GM21390 (cell line): ENCODE measurements around the gene DRC1.
"Not testable (repeated sequence)": the region's sequence is repeated elsewhere in the genome, so short reads cannot be mapped to it uniquely, and the experiment has no call there.

Experiments used
- ATAC-seq: cut with Tn5 transposase; IDR thresholded peaks from one replicate; pipeline ENCODE4 v1.9.1; 2021; ENCODE audit not compliant: unreplicated experiment

DRC1 gene

GRCh38 chr2:26462100-26462499 is 60.4 kb downstream of the DRC1 start:
- no peak for ATAC-seq

DNA sequence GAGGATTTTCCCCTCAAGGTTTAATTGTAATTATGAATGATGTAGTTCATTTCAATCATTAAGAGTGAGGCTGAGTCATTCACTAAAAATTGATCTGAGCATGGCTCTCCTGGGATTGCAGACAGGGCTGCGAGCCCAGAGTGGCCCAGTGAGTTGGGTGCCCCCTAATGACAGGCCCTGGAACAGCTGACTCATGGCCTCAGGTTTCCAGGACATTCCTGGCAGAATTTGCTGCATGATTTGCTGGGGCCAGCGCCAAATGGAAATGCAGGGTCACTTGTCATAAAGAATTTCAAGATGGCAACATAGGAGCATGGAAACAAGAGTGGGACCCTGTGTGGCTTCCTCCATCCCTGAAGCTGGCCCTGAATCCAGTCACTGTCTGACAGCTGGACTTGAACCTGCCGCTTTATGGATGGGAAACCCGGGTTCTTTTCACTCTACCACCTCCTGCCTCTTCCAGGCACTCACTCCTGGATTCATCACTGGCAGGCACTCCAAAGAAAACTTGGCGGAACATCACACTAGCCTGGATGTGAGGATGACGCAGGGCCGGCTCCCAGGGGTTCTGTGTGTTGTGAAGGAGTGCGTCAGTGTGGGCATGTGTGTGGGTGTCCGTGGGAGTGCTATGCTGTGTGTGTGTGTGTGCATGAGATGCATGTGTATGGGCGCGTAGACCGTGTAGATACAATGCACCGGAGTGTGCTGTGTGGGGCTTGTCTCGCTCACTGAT is 61.0 kb downstream of the DRC1 start:
- no peak for ATAC-seq

DNA sequence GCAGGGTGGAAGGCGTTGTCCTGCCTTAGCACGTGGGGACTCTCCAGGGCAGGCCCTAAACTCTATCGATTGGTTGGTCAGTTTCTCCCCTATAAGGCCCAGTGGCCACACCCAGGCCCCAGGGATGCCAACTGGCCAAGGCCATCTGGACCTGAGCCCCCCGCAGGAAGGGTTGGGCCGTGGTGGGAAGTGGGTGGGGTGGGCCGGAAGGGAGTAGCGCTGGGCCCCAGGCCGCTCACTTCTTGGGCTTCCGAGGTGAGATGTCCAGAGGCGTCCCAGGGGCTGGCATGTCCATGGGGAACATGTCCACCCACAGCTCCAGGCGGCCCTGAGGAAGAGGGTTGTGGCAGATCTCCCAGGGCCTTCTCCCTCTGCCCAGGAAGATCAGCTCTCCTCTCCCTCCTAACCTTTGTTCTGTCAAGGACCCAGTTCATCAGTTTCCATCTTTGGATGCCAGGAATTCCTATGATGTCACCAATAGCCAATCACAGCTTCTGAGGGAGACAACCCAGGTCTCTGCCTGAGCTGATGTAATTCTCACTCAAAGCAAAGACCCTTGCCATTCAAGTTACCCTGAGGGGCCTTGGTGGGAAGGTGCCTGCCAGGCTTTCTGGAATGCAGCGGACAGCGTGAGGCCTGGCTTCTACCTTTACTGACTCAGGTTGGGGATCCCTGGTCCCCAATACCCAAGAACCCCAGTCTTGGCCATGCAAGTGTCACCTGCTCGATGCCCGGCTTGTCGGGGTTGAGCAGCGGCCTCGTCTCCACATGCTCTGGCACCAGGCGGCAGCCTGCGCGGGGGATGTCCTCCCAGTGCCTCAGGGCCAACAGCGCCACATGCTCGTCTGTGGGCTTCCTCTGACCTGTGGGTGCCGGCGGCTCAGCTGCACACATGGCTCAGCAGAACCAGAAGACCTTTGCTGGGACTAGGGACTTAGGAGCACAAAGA is 61.8 kb downstream of the DRC1 start:
- ATAC-seq: no peak

DNA sequence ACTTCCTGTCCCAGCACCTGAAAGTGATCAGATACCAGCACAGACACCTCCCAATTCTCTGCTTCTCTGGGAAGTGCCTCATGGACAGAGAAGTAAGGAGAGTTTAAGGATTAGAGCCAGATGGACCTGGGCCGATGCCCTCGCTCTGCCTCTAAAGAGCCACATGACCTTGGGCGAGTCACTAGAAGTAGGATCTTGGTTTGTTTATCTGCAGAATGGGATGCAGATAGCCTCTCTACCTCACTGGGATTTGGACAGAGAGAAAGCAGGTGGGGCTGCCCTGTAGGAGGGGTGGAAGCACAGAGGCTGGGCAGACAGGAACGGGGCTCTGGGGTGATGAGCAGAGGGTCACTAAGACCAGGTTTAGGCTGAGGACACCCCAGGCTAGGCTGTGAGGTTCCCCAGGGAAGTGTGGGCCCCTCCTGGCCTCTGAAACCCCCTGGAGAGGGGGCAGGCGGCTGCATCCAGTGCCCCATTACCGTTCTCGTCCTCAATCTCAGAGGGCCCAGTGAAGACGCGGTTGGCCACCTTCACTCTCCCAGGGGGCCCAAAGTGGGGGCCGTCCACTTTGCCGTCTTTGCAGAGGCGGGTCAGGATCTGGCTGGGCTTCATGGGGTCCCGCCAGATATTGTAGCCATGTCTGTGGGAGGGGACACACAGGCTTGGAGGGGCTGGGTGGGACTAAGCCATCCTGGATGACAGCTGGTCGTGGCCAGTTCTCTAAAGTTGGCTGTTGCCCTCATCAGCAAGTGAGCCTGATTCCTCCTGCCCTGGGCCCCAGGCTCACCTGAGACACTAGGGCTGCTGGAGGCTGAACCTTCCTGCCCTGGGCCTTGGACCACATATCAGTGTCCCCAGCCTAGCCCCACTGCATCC is 62.9 kb downstream of the DRC1 start:
- no peak for ATAC-seq

- no peak for ATAC-seq
Measured at GRCh38 chr2:26465266-26465925, 63.7 kb downstream of the DRC1 start.

GRCh38 chr2:26465981-26466471 is 64.3 kb downstream of the DRC1 start:
- ATAC-seq: no peak

- ATAC-seq: no peak
Measured at GRCh38 chr2:26466662-26467310, 65.1 kb downstream of the DRC1 start.

- ATAC-seq: not testable (repeated sequence)
Measured at GRCh38 chr2:26468544-26468943, 66.8 kb downstream of the DRC1 start.

DNA sequence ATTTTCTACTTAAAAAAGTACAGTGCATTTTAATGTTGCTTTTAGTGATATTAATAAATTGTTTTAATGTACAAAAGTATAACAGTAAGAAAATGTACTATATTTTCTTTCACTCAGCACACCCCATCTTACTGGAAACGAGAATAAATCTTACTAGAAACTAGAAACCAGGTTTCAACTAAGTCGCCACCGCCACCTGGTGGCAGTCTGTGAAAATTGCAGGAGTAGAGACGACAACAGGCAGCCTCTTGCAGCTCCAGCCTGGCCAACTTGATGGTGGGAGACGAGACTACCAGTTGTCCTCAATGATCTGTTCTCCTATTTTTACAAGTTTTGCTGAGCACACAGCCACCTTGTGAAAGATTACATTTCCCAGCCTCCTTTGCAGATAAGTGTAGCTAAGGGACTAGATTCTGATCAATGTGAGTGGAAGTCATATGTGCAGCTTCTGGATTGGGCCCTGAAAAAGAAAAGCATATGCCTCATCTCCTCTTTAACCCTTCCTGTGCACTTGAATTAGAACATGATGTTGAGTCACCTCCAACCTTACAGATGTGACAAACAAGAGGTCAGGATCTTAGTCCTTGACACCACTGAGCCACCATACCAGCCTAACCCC is 67.5 kb downstream of the DRC1 start:
- no peak for ATAC-seq

- no peak for ATAC-seq
Measured at GRCh38 chr2:26469955-26470354, 68.2 kb downstream of the DRC1 start.

DNA sequence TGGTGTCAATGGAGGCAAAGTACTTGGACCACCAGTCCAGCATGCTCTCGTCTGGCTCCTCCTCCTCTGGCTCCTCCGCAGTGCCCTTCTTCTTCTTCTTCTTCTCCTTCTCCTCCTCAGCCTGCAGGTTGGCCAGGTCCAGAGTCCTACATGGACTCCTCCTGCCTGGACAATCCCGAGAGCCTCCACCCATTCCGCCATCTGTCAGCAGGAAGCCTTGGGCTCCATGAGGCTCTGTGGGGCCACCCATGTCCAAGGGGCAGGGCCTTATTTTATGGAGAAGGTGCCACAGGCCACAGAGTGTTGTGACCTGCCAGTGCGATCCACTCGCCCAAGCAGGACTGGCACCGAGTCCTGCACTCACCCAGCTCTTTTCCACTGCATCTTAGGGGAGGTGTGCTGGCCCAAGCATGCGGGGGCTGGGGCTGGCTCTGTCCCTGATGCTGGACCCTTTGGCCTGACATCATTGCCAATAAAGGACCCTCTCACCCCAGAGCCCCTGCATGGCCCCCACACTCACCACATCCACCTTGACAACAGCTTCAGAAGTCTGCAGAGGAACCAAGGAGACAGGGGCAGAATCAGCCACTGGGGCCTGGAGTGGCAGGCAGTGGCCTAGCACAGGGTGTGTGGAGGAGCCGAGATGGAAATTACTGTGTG is 69.0 kb downstream of the DRC1 start:
- no peak for ATAC-seq

DNA sequence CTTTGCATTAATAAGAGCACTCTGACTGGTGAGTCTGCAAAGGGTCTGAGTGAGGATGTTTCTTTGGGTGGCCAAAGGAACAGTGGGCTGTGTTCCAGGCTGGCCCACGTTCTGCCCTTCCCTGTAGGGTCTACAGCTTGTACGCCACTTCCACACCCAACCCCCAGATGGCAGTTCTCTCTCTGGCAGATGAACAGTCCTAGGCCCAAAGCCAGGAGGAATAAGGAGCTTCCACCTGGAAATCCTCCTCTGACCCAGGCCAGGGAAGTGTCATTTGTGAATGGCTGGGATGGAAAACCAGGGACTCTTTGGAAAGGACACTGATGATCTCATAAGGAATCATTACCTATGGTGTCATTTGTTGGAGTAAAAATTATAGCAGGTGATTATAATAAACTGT is 69.6 kb downstream of the DRC1 start:
- no peak for ATAC-seq

GRCh38 chr2:26471766-26472706 is 70.3 kb downstream of the DRC1 start:
- ATAC-seq: no peak

DNA sequence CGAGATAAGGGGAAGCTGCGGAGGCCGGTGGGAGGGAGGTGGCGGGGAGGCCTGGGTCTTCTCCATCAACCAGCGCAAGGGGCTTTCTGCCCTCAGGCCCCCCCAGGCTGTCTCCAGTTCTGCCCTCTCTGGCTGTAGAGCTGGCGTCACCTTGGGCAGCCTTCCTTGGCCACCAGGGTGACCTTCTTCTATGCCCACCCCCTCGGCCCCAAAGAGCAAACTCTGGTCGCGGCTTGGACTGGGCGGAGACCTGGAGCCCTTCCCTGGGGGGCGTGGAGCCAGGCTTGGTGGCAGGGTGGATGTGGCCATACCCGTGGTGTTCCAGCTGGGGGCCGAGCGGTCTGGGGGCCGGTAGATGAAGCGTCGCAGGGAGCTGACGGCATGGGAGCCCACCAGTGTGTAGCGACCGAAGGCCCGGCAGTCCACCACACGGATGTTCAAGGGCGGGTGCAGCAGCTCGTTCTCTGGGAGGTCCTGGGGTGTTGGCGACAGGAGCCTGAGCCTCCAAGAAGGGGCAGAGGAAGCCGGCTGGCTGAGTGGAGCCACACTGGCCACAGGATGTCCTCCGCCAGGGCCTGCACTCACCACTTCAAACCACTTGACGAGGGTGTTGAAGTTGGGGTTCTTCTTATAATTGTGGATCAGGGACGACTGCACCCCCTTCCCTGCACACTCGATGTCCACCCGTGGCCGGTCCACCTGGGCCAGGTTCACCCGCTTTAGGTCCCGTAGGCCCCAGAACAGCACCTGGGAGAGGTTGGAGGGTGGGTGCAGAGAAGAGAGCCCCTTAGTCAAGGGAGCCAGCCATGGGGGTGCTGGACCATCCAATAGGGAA is 71.3 kb downstream of the DRC1 start:
- no peak for ATAC-seq

DNA sequence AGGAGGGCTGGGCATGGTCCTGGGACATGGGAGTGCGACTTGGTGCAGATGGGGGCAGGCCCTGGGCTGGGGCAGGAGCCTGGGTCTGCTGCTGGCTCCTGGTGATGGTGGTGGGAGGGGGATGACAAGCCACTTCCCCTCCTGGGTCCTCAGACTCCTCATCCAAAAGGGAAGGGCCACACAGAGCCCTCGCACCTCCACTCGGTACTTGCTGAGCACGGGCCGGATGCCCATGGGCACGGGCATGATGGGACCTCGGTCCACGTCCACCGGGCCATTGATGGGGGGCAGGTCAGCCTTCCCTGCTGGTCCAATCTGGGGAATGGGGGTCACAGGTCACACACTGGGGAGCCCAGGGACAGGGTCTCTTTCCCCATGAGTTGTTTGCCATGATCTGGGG is 72.1 kb downstream of the DRC1 start:
- ATAC-seq: no peak

GRCh38 chr2:26474261-26474785 is 72.6 kb downstream of the DRC1 start:
- ATAC-seq: no peak

DNA sequence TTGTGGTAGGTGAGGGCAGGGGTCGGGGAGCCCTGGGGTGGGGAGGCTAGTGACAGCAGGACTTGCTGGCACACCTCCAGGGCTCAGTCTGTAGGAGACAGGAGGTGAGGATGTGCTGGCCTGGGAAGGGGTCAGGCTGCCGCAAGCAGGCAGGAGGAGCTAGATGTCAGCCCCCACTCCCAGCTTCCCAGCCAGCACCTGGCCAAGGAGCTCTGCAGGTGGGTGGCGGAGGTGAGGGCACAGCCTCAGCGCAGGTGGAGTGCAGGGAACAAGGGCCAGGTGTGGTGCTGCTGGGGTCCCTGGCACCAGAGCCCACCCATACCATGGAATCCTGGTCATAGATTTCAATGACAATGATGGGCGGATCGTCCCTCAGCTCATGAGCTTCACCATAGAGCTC is 73.3 kb downstream of the DRC1 start:
- ATAC-seq: no peak
